IMR-90 (cell line): Measurements from ENCODE around the gene SCFD1. TPM values are rescaled to one million over a fixed set of nuclear protein-coding genes. Genes with fewer than 3 reads are reported as not detected.

Experiments used
- ATAC-seq: fragments of 200-7000 bp; cut with Tn5 transposase; 2 replicates; pipeline ENCODE4 v1.9.1; 2020; ENCODE audit warnings: low read depth, mild to moderate bottlenecking, moderate library complexity
- BruUV-seq: library from RNA; stranded (reverse); fragments of 400-500 nt; replicated peaks from 2 replicates; lab custom pipeline; 2021; lab: Mats Ljungman, UMichigan
- CTCF ChIA-PET: fragments of 300-600 bp; formaldehyde crosslinking; extraction: SDS; loops from one replicate; lab custom pipeline; 2021; ENCODE audit warnings: antibody characterized with exemption; lab: Yijun Ruan, JAX
- POLR2A ChIA-PET: fragments of 300-600 bp; sonication (Branson Sonifier 250); formaldehyde crosslinking; loops from one replicate; lab custom pipeline; 2022; ENCODE audit warnings: antibody characterized with exemption; ENCODE audit not compliant: unreplicated experiment; lab: Charles Lee
- DNase-seq: peaks from one replicate; pipeline ENCODE4 v3.0.0; 2013
- H2AFZ ChIP-seq: replicated peaks from 2 replicates; pipeline ENCODE3; 2013; ENCODE audit warnings: low read length, mild to moderate bottlenecking; ENCODE audit not compliant: poor library complexity
- H2AK5ac ChIP-seq: 2 replicates; pipeline ENCODE4 v1.6.1; 2013; ENCODE audit warnings: low read depth, low read length, inconsistent platforms
- H2AK9ac ChIP-seq: replicated peaks from 2 replicates; pipeline ENCODE3; 2013; ENCODE audit warnings: mild to moderate bottlenecking, low read depth, low read length, moderate library complexity; ENCODE audit not compliant: poor library complexity
- H2BK120ac ChIP-seq: 2 replicates; pipeline ENCODE4 v1.6.1; 2013; ENCODE audit warnings: low read depth, low read length, inconsistent platforms
- H2BK15ac ChIP-seq: 3 replicates; pipeline ENCODE4 v1.6.1; 2013; ENCODE audit warnings: low read depth, low read length, inconsistent platforms
- H2BK20ac ChIP-seq: 2 replicates; pipeline ENCODE4 v1.6.1; 2013; ENCODE audit warnings: low read depth, mild to moderate bottlenecking, inconsistent platforms, low read length, moderate library complexity
- H2BK5ac ChIP-seq: 2 replicates; pipeline ENCODE4 v1.6.1; 2013; ENCODE audit warnings: mild to moderate bottlenecking, low read depth, low read length, inconsistent platforms; ENCODE audit not compliant: poor library complexity, severe bottlenecking
- H3K14ac ChIP-seq: replicated peaks from 2 replicates; pipeline ENCODE4 v1.6.1; 2013; ENCODE audit warnings: low read depth, low read length, inconsistent platforms
- H3K18ac ChIP-seq: 2 replicates; pipeline ENCODE4 v1.6.1; 2013; ENCODE audit warnings: low read depth, low read length, control low read depth
- H3K23ac ChIP-seq: 2 replicates; pipeline ENCODE4 v1.6.1; 2013; ENCODE audit warnings: low read depth, low read length, inconsistent platforms
- H3K27ac ChIP-seq: 2 replicates; pipeline ENCODE4 v1.5.1; 2013; ENCODE audit warnings: mild to moderate bottlenecking, control low read depth, low read length; ENCODE audit not compliant: insufficient read depth
- H3K27me3 ChIP-seq: 2 replicates; pipeline ENCODE4 v1.6.1; 2013; ENCODE audit warnings: low read length; ENCODE audit not compliant: control insufficient read depth, insufficient read depth
- H3K36me3 ChIP-seq: 2 replicates; pipeline ENCODE4 v1.6.1; 2013; ENCODE audit warnings: low read length, mixed read lengths; ENCODE audit not compliant: control insufficient read depth, insufficient read depth
- H3K4ac ChIP-seq: 2 replicates; pipeline ENCODE4 v1.6.1; 2013; ENCODE audit warnings: low read depth, low read length, inconsistent platforms
- H3K4me1 ChIP-seq: 2 replicates; pipeline ENCODE4 v1.6.1; 2013; ENCODE audit warnings: low read length, mixed read lengths; ENCODE audit not compliant: control insufficient read depth, insufficient read depth
- H3K4me2 ChIP-seq: 2 replicates; pipeline ENCODE4 v1.6.1; 2013; ENCODE audit warnings: low read depth, mild to moderate bottlenecking, control low read depth, low read length, moderate library complexity
- H3K4me3 ChIP-seq: 2 replicates; pipeline ENCODE4 v1.5.1; 2013; ENCODE audit warnings: low read depth, mild to moderate bottlenecking, control low read depth, low read length, moderate library complexity; ENCODE audit not compliant: insufficient read depth
- H3K56ac ChIP-seq: 2 replicates; pipeline ENCODE4 v1.6.1; 2013; ENCODE audit warnings: low read length, inconsistent platforms; ENCODE audit not compliant: insufficient read depth; ENCODE audit errors: extremely low read depth
- H3K79me1 ChIP-seq, 2 experiments: 2 replicates each; pipeline ENCODE4 v1.6.1; 2013; ENCODE audit warnings: low read length in 2 of 2, inconsistent platforms in 1 of 2, low read depth in 1 of 2
- H3K9ac ChIP-seq: 2 replicates; pipeline ENCODE4 v1.6.1; 2013; ENCODE audit warnings: low read depth, low read length, control low read depth
- H3K9me1 ChIP-seq: 2 replicates; pipeline ENCODE4 v1.6.1; 2013; ENCODE audit warnings: low read length, inconsistent platforms; ENCODE audit not compliant: insufficient read depth
- H3K9me3 ChIP-seq: 2 replicates; pipeline ENCODE4 v1.6.1; 2013; ENCODE audit warnings: low read length; ENCODE audit not compliant: control insufficient read depth, insufficient read depth
- H4K20me1 ChIP-seq: 2 replicates; pipeline ENCODE4 v1.6.1; 2013; ENCODE audit warnings: low read length, inconsistent platforms; ENCODE audit not compliant: insufficient read depth
- H4K5ac ChIP-seq: 2 replicates; pipeline ENCODE4 v1.6.1; 2013; ENCODE audit warnings: mild to moderate bottlenecking, low read depth, low read length, control low read depth
- H4K8ac ChIP-seq, 2 experiments: 2 replicates each; pipeline ENCODE4 v1.6.1; 2013; ENCODE audit warnings: low read depth in 2 of 2, low read length in 2 of 2, control low read depth in 1 of 2, inconsistent platforms in 1 of 2
- H4K91ac ChIP-seq: 2 replicates; pipeline ENCODE4 v1.6.1; 2013; ENCODE audit warnings: low read depth, low read length, inconsistent platforms; ENCODE audit not compliant: insufficient read depth
- BHLHE40 ChIP-seq: fragments of 150-350 bp; IDR thresholded peaks from 2 replicates; pipeline ENCODE4 v1.6.1; 2016; ENCODE audit warnings: mild to moderate bottlenecking, low read depth, low read length
- CEBPB ChIP-seq: IDR thresholded peaks from 2 replicates; pipeline ENCODE4 v1.6.1; 2012; ENCODE audit warnings: low read depth, low read length, improper control_type of control experiment
- FOS ChIP-seq: fragments of 150-350 bp; IDR thresholded peaks from 2 replicates; pipeline ENCODE4 v1.6.1; 2016; ENCODE audit warnings: low read depth, low read length
- NFE2L2 ChIP-seq: fragments of 150-350 bp; IDR thresholded peaks from 2 replicates; pipeline ENCODE4 v1.6.1; 2016; ENCODE audit warnings: low read depth, mild to moderate bottlenecking, low read length
- RFX5 ChIP-seq: IDR thresholded peaks from 2 replicates; pipeline ENCODE4 v1.8.0; 2012; ENCODE audit warnings: low read depth, mild to moderate bottlenecking, low read length, moderate library complexity
- WGBS, 2 experiments: methylation state at CpG; one replicate each; pipeline versions ENCODE4 v1.1.5 to v1.1.7; 2013; ENCODE audit warnings: missing lambda C conversion rate in 2 of 2; ENCODE audit not compliant: insufficient read length in 1 of 2; ENCODE audit errors: extremely low coverage in 2 of 2; 5-methylcytosine and 5-hydroxymethylcytosine counted together
- dilution Hi-C: fragments of 300-500 bp; cut with HindIII; formaldehyde crosslinking; loops from one replicate; pipeline ENCODE4 v1.14.3; 2018; ENCODE audit warnings: low sequenced_read_pairs; ENCODE audit not compliant: unreplicated experiment
- in situ Hi-C: fragments of 300-500 bp; cut with MboI; formaldehyde crosslinking; loops from 3 replicates; pipeline ENCODE4 v1.14.3; 2019; ENCODE audit warnings: low sequenced_read_pairs, inconsistent platforms, mixed read lengths
- intact Hi-C: fragments of 100-400 bp; cut with micrococcal nuclease; formaldehyde crosslinking; loops from 2 replicates; pipeline ENCODE4 v1.10.0; 2022
- polyA plus RNA-seq, 3 experiments: library from polyadenylated mRNA; depleted of rRNA; stranded (reverse); fragments of >200 nt; gene quantifications; 2 replicates each; pipeline ENCODE4 v1.2.3, GENCODE V29; 2012; ENCODE audit warnings: low replicate concordance in 1 of 3
- total RNA-seq: library from RNA; depleted of rRNA; stranded (reverse); fragments of >200 nt; gene quantifications from 2 replicates; pipeline ENCODE4 v1.2.3, GENCODE V29; 2012

Gene SCFD1
- total and polyA plus RNA-seq, 2 of the 4 experiments (the other 2 are of a cell fraction) = 51.4 to 74.0 TPM

DNA sequence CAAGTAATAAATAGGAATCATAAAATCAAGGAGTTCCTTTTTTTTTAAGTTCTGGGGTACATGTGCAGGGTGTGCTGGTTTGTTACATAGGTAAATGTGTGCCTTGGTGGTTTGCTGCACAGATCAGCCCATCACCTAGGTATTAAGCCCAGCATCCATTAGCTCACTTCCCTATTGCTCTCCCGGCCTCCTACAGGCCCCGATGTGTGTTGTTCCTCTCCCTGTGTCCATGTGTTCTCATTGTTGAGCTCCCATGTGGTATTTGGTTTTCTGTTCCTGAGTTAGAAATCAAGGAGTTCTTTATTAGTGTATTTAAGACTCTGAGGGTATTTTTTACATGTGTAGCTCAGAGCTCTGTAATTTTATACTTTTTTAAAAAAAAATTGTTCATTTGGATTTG lies 86.0 kb downstream of the SCFD1 start:
- no peak overlapping the region for H2BK20ac ChIP-seq
- intact Hi-C loops = no loop called here
- no peak overlapping the region for H2BK120ac ChIP-seq
- no peak overlapping the region for H4K8ac ChIP-seq
- no peak overlapping the region for H3K27ac ChIP-seq
- H2AFZ ChIP-seq = no peak overlapping the region
- CTCF ChIA-PET = interaction anchor here (1.0 kb wide), 1 partner anchor 12 kb away, joined by 3 read pairs; no protein-coding TSS in a partner anchor
- H3K27me3 ChIP-seq = no peaks in the 10 kb centered on the region
- H4K20me1 ChIP-seq = no peaks in the 10 kb centered on the region
- H3K4ac ChIP-seq = no peak overlapping the region
- TF ChIP-seq RFX5 = no peak
- no peak for TF ChIP-seq CEBPB
- TF ChIP-seq FOS = no peak
- no peak for TF ChIP-seq NFE2L2
- TF ChIP-seq BHLHE40 = no peak
- no peak overlapping the region for H3K18ac ChIP-seq
- peaks cover 17% of the 10 kb centered on the region for H3K36me3 ChIP-seq
- ATAC-seq = no peak
- DNase-seq = no peak
- no peak overlapping the region for H3K56ac ChIP-seq
- no peak overlapping the region for H2AK9ac ChIP-seq
- no peaks in the 10 kb centered on the region for H3K4me1 ChIP-seq
- H3K4me2 ChIP-seq = no peak overlapping the region
- no peak overlapping the region for H3K14ac ChIP-seq
- H3K79me1 ChIP-seq = 0 out of 4 replicates have a peak, but pooled peaks cover 2 to 3% of the 10 kb centered on the region in 2 experiments
- H2AK5ac ChIP-seq = no peak overlapping the region
- H3K9ac ChIP-seq = no peak overlapping the region
- WGBS, 2 experiments = no CpG with 5 or more reads among the region's 2 CpGs
- H4K5ac ChIP-seq = no peak overlapping the region
- H4K91ac ChIP-seq = no peak overlapping the region
- no peaks in the 10 kb centered on the region for H3K9me3 ChIP-seq
- BruUV-seq = no TSS peak
- dilution Hi-C loops = no loop called here
- H2BK5ac ChIP-seq = no peak overlapping the region
- no peak overlapping the region for H2BK15ac ChIP-seq
- in situ Hi-C loops = no loop called here
- POLR2A ChIA-PET = no interaction called here
- H3K4me3 ChIP-seq = no peak overlapping the region
- H3K9me1 ChIP-seq = no peaks in the 10 kb centered on the region; the same call in 1 of the 2 replicates
- no peak overlapping the region for H3K23ac ChIP-seq
